Upper lobe of left lung (tissue), 4 donors: ENCODE data around the gene MCM7.

ENCODE experiments used
- CTCF ChIP-seq, 6 experiments: fragments of 450-650 bp in 4 of 6; fragments of 200-600 bp in 2 of 6; sonication (generic) in 2 of 6; IDR thresholded peaks; one replicate each; pipeline ENCODE4 v1.5.1; 2016 to 2019; ENCODE audit warnings: antibody characterized with exemption in 6 of 6
- POLR2A ChIP-seq, 4 donors: fragments of 450-650 bp; IDR thresholded peaks; one replicate each; pipeline ENCODE4 v1.5.1; 2016 to 2017; ENCODE audit warnings: antibody characterized with exemption in 4 of 4, mild to moderate bottlenecking in 2 of 4

- TF ChIP-seq POLR2A (IDR thresholded peaks at IDR 0.05) (no peak), CTCF (IDR thresholded peaks at IDR 0.05) (no peak)
These were observed 5.4 kb upstream of the MCM7 start for GRCh38 chr7:100106633-100107032.
